ENCODE measurements around the gene FLII.

The FLII gene

DNA sequence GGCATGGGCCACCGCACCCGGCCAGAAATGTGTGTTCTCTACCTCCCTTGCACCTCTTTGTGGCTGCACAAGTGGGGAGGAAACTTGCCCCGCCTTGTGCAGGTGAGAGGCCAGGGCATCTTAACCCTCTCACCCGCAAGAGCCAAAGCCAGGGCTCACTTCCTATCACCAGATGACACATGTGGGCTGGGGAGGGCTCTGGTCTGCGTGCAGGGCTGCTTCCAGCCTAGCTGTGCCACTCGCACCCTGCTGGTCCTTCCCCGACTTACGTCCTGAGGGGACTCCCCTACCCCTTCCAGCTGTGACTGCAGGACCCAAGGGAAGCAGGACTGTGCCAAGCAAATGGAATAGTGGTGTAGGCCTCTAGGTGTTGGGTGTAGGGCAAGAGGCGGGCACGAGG, 8.8 kb upstream of the FLII start:
- Mint-ChIP-seq H3K9me3 (no peaks in the 10 kb centered on the region), H3K27ac (no peak overlapping the region), H3K36me3 (ENCODE audit: low read depth) (peaks cover 7% of the 10 kb centered on the region), H3K27me3 (no peaks in the 10 kb centered on the region), H3K4me1 (peaks cover 15% of the 10 kb centered on the region), H3K4me3 (no peak overlapping the region)
- DNase-seq, result no peak
- ATAC-seq, result no peak

DNA sequence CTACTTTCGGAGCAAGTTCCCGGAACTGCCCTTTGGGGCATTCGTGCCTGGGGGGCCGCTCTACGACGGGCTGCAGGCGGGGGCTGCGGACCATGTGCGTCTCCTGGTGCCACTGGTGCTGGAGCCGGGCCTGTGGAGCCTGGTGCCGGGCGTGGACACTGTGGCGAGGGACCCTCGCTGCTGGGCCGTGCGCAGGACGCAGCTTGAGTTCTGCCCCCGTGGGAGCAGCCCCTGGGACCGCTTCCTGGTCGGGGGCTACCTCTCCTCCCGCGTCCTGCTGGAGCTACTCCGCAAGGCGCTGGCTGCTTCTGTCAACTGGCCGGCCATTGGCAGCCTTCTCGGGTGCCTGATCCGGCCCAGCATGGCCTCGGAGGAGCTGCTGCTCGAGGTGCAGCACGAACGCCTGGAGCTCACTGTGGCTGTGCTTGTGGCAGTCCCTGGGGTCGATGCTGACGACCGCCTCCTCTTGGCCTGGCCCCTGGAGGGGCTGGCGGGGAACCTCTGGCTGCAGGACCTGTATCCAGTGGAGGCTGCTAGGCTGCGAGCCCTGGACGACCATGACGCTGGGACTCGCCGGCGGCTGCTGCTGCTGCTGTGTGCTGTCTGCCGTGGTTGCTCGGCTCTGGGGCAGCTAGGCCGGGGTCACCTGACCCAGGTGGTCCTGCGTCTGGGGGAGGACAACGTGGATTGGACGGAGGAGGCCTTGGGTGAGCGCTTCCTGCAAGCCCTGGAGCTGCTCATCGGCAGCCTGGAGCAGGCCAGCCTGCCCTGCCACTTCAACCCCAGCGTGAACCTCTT, 5.5 kb upstream of the FLII start:
- ATAC-seq (no peak), DNase-seq (no peak)
- no peaks in the 10 kb centered on the region for H3K27me3 Mint-ChIP-seq
- no peak overlapping the region for H3K4me3 Mint-ChIP-seq
- H3K4me1 Mint-ChIP-seq, result peaks cover 34% of the 10 kb centered on the region
- no peaks in the 10 kb centered on the region for H3K36me3 Mint-ChIP-seq (ENCODE audit: low read depth)
- no peak overlapping the region for H3K27ac Mint-ChIP-seq
- no peaks in the 10 kb centered on the region for H3K9me3 Mint-ChIP-seq

DNA sequence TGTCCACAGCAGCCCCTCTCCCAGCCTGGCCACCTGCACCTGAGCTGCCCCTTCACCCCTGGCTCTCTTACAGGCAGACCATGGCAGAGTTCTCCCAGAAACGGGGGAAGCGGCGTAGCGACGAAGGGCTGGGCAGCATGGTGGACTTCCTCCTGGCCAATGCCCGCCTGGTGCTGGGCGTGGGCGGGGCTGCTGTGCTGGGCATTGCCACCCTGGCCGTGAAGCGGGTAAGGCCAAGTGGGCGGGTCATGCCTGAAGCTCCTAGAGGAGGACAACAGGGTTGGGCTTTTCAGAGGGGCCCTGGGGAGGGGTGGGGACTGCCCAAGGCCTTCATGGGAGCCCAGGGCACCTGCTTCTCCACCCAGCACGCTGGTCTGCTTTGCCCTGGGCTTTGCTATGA, 4.1 kb upstream of the FLII start:
- H3K9me3 Mint-ChIP-seq, result no peaks in the 10 kb centered on the region
- ATAC-seq (no peak), DNase-seq (no peak)
- no peaks in the 10 kb centered on the region for H3K36me3 Mint-ChIP-seq (ENCODE audit: low read depth)
- H3K27me3 Mint-ChIP-seq, result no peaks in the 10 kb centered on the region
- no peak overlapping the region for H3K4me3 Mint-ChIP-seq
- peaks cover 31% of the 10 kb centered on the region for H3K4me1 Mint-ChIP-seq
- no peak overlapping the region for H3K27ac Mint-ChIP-seq

DNA sequence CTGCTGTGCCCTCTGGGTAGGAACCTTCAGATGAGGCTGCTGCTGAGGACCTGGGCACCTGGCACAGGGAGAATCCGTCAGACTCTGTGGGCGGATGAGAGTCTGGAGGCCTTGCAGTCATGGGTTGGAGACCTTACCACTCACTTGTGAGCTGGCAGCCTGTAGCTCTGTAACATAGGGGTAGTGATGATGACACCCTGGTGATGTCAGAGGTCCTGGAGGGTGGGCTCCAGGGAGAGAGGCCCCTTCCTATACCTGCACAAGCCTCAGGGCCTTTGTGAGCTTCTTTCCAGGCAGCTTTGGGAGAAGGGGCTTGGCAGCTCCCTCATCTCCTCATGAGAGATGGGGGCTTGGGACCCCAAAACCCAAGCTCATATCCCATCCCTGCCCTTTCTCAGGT, 3.6 kb upstream of the FLII start:
- Mint-ChIP-seq H3K36me3 (ENCODE audit: low read depth) (no peaks in the 10 kb centered on the region), H3K4me1 (peaks cover 37% of the 10 kb centered on the region), H3K27me3 (no peaks in the 10 kb centered on the region), H3K9me3 (no peaks in the 10 kb centered on the region), H3K4me3 (peak overlapping the region; percentile 78), H3K27ac (peak overlapping the region; percentile 49)
- DNase-seq (no peak), ATAC-seq (no peak)

DNA sequence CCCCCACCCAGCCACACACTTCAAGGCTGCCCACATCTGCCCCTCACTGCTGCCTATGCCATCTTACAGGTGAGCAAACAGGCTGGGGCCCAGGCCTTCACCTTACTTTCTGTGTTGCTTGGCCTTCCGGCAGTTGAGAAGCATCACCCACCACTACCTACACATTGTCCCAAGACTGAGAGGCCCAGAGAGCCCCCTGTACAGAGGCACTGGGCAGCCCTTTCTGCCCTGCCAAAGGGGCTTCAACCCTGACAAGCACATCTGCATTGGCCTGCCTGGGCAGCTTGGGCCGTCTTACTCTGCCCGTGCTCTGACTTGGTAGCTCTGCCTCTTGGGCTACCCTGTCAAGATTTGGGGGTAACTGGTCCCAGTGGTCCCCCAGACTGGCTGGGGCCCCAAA, 3.1 kb upstream of the FLII start:
- H3K4me1 Mint-ChIP-seq, result peaks cover 40% of the 10 kb centered on the region

DNA sequence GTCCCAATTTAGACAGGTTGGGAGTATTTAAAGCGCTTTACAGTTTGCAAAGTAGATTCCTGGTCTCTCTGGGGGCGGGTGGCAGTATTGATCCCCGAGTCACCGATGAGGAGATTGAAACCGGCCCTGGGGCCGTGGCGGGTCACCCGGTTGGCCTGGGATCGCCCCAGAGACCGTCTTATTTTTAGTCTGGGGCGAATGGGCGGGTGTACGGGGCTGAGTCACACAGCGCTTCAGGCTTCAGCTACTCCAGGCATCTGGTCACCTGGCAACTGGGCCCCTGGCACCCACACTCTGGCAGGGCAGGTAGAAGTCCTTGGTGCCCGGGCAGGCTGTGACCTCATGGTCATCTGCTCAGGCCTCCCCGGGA, 2.6 kb upstream of the FLII start:
- H3K4me1 Mint-ChIP-seq, result peaks cover 40% of the 10 kb centered on the region
- peak; percentile 20 for ATAC-seq

More for the DNA sequence above, 3.1 kb upstream of the FLII start:
- Mint-ChIP-seq H3K27me3 (no peaks in the 10 kb centered on the region), H3K27ac (peak overlapping the region; percentile 72), H3K4me3 (peak overlapping the region; percentile 78), H3K9me3 (no peaks in the 10 kb centered on the region), H3K36me3 (ENCODE audit: low read depth) (peaks cover 2% of the 10 kb centered on the region)
- no peak for ATAC-seq
- DNase-seq, result no peak

DNA sequence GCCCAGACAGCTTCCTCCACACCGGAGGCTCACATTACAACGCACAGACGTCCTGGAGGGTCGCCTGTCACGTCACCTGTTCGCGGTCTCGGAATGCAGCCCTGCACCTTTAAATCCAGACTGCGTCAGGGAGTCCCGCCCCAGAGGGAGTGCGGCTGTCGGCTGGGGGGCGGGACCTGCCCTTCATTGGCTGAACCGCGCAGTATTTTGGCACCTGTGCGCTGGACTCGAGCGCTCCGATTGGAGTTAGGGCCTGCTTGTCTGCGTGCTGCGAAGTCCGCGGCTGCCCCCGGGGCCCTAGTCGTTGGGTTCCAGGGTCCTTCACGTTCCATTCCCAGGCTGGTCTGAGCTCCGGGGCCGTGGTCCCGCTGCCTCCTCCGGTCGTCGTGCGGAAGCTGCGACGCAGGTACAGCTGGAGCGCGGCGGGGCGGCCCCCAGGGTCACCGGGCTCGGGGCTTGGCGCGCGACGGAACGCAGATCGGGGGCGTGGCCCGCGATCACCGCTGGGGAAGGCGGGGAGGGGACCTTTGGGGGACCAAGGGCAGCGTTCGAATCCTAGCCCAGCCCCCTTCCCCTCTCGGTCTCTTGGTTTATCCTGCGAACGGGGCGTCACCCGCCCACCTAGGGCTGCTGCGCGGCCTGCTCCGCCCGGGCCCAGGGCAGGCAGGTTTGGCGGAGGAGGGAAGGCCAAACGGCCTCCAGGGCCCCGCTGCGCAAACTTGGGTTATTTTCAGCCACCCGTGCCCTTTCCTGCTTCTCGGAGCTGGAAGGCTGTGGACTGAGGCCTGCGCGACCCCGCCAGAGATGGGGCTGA, 2.0 kb upstream of the FLII start, which contains the start of gene MIEF2:
Gene MIEF2 (plus strand): TSS at position 331 of the 814 bp plus-strand sequence. CDS start 2,059 bp downstream, outside the sequence.
- DNase-seq (peak; percentile 93), ATAC-seq (peak; percentile 86)
- peaks cover 4% of the 10 kb centered on the region for H3K36me3 Mint-ChIP-seq (ENCODE audit: low read depth)
- H3K27me3 Mint-ChIP-seq, result no peaks in the 10 kb centered on the region
- no peaks in the 10 kb centered on the region for H3K9me3 Mint-ChIP-seq
- peak within 1 kb of the TSS; percentile 72 for H3K27ac Mint-ChIP-seq
- H3K4me3 Mint-ChIP-seq, result peak within 1 kb of the TSS; percentile 78
- peaks cover 43% of the 10 kb centered on the region for H3K4me1 Mint-ChIP-seq

More for the DNA sequence above, 2.6 kb upstream of the FLII start:
- Mint-ChIP-seq H3K9me3 (no peaks in the 10 kb centered on the region), H3K36me3 (ENCODE audit: low read depth) (peaks cover 3% of the 10 kb centered on the region), H3K27ac (peak overlapping the region; percentile 72), H3K27me3 (no peaks in the 10 kb centered on the region), H3K4me3 (peak overlapping the region; percentile 78)
- peak; percentile 53 for DNase-seq

DNA sequence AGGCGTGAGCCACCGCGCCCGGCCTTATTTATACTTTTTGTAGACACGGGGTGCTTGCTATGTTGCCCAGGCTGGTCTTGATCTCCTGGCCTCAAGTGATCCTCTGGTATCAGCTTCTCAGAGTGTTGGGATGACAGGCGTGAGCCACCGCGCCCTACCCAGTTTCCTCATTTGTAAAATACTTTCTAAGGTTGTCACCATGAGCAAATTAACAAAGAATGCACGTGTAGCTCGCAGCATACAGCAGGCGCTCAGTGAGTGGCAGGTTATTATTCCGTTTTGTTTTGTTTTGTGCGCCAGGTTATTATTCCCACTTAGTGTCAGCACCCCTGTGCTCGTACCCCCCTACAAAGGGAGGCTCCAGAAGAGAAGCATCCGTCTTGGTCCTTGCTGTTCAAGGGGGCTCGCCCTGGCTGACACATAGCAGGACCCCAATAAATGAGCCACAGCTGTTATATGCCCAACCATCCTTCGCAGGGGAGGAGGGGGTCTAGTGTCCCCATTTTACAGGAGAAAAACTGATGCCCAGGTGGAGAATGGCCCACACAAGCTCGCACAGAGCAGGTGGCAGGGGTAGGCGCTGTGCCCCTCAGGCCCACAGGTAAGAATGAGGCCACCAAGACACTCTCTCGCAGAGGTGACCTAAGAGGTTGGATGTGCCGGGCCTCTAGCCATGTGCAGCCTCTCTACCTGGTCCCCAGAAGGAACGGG, 1.2 kb upstream of the FLII start:
- Mint-ChIP-seq H3K4me3 (peak overlapping the region; percentile 78), H3K9me3 (no peaks in the 10 kb centered on the region), H3K27me3 (no peaks in the 10 kb centered on the region), H3K27ac (peak overlapping the region; percentile 62), H3K36me3 (ENCODE audit: low read depth) (peaks cover 4% of the 10 kb centered on the region), H3K4me1 (peaks cover 43% of the 10 kb centered on the region)
- ATAC-seq, result no peak
- DNase-seq, result no peak

DNA sequence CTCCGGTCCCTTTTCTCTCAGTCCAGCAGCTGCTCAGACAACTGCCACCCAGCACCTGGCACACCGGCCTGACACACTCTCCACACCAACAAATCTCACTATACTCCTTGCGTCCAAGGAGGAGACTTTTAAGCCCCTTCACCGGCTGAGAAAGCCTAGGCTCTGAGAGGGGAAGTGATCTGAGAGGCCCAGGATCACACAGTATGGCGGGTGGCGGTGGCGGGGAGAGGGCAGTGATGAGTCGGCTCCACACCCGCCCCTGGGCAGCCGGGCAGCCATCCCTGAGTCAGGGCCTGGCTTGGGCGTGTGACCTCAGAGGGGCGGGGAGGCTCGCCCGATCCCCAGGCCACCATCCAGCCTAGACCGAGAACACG, 569 bp downstream of the FLII start:
- H3K27me3 Mint-ChIP-seq, result no peaks in the 10 kb centered on the region
- H3K36me3 Mint-ChIP-seq (ENCODE audit: low read depth), result peaks cover 10% of the 10 kb centered on the region
- H3K27ac Mint-ChIP-seq, result peak overlapping the region; percentile 74
- ATAC-seq (peak; percentile 42), DNase-seq (peak; percentile 64)
- peak overlapping the region; percentile 94 for H3K4me3 Mint-ChIP-seq
- peaks cover 43% of the 10 kb centered on the region for H3K4me1 Mint-ChIP-seq
- H3K9me3 Mint-ChIP-seq, result no peaks in the 10 kb centered on the region

DNA sequence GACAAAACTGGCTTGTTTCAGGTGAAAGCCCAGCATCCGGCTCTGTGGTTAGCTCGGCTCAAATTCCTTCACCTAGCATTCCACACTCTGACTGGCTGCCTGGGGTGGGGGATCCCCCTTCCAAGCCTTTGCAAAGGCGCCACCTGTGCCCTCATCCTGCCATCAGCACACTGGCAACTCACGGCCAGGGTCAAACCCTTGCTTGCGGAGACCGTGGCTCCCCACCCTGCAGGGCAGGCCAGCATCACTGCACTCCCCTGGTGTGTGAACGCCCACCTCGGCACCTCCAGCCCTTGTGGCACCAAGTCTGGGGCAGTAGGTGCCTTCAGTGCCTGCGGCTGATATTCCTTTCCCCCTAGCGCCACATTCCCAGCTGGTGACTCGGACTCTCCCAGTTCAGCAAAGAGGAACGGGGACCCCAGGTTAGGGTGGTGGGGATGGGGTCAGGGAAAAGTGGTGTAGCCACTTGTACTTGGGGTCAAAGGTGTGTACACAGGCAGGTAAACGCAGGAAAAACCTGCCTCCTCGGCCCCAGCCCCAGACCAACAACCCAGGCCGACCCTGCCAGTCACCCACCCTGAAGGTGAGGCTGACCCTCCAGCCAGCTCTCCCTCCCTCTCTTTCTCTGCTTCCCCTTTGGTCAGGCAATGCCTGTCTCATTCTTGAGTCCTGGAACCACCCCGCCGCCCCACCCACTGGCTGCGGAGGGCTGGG, 1.1 kb downstream of the FLII start:
- Mint-ChIP-seq H3K4me1 (peaks cover 41% of the 10 kb centered on the region), H3K4me3 (peak overlapping the region; percentile 94), H3K27ac (peak overlapping the region; percentile 74), H3K27me3 (no peaks in the 10 kb centered on the region), H3K36me3 (ENCODE audit: low read depth) (peaks cover 12% of the 10 kb centered on the region), H3K9me3 (no peaks in the 10 kb centered on the region)
- no peak for ATAC-seq
- peak; percentile 34 for DNase-seq

DNA sequence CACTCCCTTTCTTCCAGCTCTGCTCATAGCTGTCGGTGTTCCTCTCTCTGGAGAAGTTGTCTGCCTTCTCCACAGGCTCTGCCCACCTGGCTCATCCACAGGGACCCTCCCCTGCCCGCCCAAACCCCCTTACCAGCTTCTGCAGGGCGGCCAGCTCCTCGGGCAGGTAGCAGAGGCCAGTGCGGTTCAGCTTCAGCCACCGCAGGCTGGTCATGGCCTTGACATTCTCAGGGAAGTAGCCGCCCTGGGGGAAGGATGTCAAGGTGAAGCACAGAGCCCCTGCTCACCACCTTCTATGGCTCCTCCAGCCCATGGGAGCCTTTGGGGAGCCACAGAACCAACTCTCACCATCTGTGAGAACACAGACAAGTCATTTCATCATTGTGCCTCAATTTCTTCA, 1.8 kb downstream of the FLII start:
- peaks cover 36% of the 10 kb centered on the region for H3K4me1 Mint-ChIP-seq
- H3K36me3 Mint-ChIP-seq (ENCODE audit: low read depth), result peaks cover 13% of the 10 kb centered on the region
- no peak for DNase-seq
- H3K9me3 Mint-ChIP-seq, result no peaks in the 10 kb centered on the region
- peak overlapping the region; percentile 94 for H3K4me3 Mint-ChIP-seq
- H3K27me3 Mint-ChIP-seq, result no peaks in the 10 kb centered on the region
- H3K27ac Mint-ChIP-seq, result peak overlapping the region; percentile 39
- no peak for ATAC-seq

DNA sequence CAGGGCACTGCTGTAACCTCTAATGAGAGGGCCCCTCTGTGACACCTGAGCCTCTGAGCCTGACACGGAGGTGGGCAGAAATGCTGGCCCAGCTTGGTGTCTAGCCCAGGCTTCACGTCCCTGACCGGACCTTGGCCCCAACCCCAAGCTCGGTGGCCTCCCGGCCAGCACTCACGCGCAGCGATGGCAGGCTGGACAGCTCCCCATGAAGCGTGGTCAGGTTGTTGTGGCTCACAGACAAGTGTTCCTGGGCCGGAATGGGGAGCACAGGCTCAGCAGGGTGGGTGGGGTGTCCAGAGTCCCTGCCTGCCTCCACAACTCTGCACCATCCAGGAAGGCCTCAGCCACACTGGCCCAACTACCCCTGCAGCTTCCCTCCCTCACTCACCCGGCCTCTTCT, 2.2 kb downstream of the FLII start:
- Mint-ChIP-seq H3K36me3 (ENCODE audit: low read depth) (peaks cover 17% of the 10 kb centered on the region), H3K4me1 (peaks cover 32% of the 10 kb centered on the region), H3K4me3 (no peak overlapping the region), H3K27me3 (no peaks in the 10 kb centered on the region), H3K27ac (no peak overlapping the region), H3K9me3 (no peaks in the 10 kb centered on the region)
- no peak for ATAC-seq
- no peak for DNase-seq

DNA sequence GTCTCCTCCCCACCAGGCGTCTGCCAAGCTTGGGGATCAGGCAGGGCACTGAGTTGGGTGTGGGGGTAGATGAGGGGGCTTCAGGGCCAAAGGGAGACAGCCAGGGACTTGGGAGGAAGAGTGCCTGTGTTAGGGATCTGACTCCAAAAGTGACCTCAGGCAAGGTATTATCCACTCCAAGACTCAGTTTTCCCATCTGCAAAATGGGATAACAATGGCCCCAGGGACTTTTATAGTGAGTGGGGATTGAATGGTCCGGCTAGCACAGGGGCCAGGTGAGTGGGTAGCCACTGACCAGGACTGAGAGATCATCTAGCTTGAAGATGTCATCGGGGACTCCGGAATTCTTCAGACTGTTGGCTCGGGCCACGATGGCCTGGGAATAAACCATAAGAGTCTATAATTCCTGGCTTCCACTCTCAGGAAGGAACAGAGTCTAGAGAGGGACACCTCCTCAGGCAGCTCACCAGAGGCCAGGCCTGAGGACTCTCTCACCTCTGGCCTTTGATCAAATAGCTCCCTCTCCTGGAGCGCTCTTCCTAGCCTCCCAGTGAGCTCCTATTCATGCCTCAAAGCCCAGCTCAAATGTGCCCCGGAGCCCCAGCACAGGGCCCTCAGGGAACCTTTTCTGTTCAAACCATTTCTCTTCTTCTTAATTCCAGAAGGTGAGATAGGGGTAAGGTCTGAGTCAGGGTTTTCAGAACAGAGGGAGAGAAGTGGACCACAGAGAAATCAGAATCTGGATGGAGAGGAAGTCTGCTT, 3.5 kb downstream of the FLII start:
- DNase-seq (no peak), ATAC-seq (no peak)
- Mint-ChIP-seq H3K9me3 (no peaks in the 10 kb centered on the region), H3K4me3 (no peak overlapping the region), H3K27ac (no peak overlapping the region), H3K36me3 (ENCODE audit: low read depth) (peaks cover 19% of the 10 kb centered on the region), H3K4me1 (peaks cover 26% of the 10 kb centered on the region), H3K27me3 (no peaks in the 10 kb centered on the region)

Data from activated naive CD8-positive, alpha-beta T cell treated with anti-CD3 and anti-CD28 coated beads, Interleukin-2, amount 50 U/mL, for 24 hours (primary cell).